Measurements from ENCODE around the gene RNF114.

- TF ChIP-seq CTCF (IDR thresholded peaks at IDR 0.05) (peak in 5 of 6 experiments; percentile 46 to 61 (median 52)), POLR2A (IDR thresholded peaks at IDR 0.05) (no peak)
Observed at GRCh38 chr20:49909499-49910339, 26.5 kb upstream of the RNF114 start.
